NCI-H2081 treated with DMSO at 0.1 percent for 48 hours (cell line): ENCODE results near the gene CRADD.
"Not testable (repeated sequence)": the region's sequence is repeated elsewhere in the genome, so short reads cannot be mapped to it uniquely, and the experiment has no call there.

Source experiments
- DNase-seq: peaks from one replicate; lab custom pipeline; 2025; lab: John Stamatoyannopoulos, UW

The CRADD gene

DNA sequence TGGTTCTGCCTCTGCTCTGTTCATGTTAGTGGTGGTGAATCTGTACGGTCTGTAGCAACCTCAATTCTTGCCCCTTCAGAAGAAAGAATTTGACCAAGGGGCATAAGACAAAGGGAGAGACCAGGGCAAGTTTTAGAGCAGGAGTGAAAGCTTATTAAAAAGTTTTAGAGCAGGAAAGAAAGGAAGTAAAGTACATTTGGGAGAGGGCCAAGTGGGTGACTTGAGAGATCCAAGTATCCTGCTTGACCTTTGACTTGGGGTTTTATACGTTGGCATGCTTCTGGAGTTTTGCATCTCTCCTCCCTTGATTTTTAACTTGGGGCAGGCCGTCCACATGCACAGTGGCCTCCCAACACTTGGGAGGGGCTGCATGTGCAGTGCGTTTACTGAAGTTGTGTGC is 225.0 kb downstream of the CRADD start:
- no peak for DNase-seq

DNA sequence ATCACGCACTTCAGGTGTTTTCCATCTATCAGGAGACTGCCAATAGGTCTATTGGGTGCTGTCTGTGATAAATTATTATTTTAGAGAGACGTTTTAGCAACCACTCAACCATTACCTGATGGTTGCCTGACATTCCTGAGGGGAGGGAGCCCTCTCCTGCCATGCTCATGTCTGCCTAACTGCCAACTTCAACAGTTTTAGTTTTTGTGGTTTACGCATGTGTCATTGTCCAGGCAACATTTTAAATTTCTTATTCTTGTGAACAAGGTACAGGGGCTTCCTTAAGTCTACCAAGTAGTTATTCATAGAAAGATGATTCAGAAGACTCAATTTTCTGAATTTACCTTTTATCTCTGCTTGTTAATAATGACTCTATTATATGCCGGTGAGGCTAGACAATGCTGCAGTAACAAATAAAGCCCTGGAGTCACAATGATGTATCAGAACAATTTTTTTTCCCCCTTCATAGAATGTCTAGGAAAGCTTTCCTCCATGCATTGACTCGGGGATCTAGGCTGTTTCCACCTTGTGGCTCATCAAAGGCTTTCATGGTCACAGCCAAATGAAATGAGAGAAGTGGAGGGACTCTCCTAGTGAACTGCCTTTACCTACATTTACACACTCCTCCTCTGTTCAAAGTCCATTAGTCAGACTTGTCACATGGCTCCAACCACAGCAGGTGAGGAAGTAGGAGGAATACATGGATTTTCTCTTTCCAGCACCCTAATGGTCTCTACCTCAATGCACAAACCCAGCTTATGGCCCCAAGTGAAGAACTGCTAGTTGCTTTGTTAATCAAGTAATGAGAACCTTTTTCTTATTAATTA is 225.8 kb downstream of the CRADD start:
- DNase-seq = no peak

DNA sequence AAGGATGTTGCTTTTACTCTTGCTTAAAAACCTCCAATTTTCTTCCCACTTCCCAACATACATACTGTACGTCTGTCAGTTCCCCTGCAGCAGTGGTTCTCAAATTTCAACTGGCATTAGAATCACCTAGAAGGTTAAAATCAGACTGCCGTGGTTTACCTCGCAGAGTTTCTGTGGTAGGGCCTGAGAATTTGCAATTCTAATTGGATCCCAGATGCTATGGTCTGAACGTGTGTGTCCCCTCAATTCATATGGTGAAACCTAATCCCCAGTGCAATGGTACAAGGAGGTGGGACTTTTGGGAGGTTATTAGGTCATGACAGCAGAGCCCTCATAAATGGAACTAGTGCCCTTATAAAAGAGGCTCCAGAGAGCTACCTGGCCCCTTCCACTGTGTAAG is 226.9 kb downstream of the CRADD start:
- DNase-seq = no peak

DNA sequence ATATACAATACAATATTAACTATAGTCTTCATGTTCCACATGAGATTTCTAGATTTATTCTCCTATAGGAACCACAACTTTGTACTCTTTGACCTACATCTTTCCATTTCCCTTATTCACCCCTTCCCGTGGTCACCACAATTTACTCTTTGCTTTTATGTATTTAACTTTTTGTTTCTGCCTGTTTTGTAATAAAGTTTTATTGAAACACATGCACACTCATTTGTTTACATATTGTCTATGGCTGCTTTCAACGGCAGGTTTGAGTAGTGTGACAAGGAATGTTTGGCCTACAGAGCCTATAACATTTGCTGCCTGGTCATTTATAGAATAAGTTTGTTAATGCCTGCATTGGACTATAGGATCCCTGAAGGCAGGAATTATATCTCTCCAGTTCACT is 231.1 kb downstream of the CRADD start:
- DNase-seq = no peak

DNA sequence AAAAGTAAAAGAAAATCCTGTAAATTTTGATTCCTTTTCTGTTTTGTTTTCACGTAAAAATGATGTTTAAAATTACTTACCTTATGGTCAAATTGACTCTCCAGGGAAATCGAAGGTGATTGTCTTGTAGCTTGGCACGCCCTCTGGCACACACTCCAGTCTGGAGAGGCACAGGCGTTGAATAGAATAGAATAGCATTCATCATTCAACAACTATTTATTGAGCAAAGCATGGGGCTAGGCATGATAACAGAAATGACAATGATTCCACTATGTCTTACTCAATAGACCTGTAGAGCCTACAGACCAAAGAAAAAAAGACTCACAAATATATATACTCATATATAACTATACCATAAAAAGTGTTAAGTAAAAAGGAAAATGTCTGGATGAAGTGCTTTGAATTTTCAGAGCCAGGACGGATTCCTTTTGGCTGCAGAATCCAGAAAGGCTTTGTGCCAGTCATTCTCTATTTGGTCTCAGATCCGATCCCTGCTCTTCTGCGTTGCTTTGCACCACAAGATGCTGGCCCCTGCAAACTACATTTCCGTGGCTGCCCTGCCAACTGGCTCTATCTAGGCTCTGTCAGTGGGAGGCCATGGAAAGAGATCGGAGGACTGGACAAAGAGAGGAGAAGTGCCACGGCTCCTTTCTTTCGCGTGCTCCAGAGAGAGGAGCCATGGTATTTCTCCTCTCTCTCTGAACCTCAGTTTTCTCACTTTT is 231.8 kb downstream of the CRADD start:
- no peak for DNase-seq

DNA sequence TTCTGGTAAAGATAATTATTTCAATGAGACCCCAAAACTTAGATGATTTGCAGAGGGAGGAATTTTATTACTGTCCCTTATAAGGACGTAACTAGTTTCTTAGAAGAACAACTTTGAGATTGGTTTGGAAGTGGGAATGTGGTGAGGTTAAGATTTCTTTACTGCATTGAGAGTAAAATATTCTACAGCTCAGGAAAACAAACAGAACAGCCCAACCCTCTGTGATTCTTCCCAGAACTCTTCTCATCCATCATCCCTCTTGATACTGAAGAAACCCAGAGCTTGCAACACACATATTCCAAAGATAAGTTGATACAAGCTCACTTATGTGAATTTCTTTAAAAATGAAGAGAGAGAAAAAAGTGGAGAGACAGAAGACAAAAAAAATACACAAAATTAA is 234.2 kb downstream of the CRADD start:
- DNase-seq = no peak

DNA sequence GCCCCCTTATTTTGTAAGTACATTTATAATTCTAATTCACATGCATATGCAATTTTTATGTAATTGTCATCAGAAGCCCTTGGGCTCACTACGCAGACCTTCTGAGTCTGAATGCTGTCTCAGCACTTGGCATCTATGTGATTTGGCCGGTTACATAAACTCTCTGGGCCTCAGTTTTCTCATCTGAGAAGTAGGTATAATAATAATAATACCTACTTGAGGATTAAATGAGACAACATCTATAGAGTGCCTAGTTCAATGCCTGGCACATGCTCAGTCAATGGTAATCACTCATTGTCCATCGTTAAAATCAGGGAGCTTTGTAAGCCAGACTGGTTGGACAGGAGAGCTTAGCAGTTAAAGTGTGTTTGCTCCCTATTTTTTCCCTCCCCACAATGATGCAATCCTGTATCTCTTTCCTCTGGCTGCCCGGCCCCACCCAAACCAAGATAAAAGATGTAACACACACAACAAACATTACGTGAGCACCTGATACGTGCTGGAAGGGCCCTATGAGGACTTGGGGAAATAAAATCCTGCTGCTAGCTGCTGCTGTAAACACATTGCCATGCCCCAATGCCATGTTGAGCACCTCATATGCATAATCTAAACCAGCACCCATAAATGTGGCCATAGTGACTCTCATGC is 235.0 kb downstream of the CRADD start:
- DNase-seq = no peak

DNA sequence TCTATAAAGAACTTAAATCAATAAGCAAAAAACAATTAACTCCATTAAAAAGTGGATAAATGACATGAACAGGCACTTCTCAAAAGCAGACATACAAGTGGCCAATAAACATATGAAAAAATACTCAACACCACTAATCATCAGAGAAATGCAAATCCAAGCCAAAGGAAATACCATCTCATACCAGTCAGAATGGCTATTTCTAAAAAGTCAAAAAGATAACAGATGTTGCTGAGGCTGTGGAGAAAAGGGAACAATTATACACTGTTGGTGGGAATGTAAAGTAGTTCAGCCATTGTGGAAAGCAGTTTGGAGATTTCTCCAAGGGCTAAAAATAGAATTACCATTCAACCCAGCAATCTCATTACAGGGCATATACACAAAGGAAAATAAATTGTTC is 236.7 kb downstream of the CRADD start:
- DNase-seq = no peak

DNA sequence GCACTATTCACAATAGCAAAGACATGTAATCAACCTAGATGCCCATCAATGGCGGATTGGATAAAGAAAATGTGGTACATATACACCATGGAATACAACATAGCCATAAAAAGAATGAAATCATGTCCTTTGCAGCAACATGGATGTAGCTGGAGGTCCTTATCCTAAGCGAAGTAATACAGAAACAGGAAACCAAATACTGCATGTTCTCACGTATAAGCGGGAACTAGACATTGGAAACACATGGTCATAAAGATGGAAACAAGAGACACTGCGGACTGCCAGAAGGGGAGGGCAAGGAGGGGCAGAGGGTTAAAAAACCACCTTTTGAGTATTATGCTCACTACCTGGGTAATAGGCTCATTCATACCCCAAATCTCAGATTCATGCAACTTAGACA is 237.1 kb downstream of the CRADD start:
- DNase-seq = no peak

DNA sequence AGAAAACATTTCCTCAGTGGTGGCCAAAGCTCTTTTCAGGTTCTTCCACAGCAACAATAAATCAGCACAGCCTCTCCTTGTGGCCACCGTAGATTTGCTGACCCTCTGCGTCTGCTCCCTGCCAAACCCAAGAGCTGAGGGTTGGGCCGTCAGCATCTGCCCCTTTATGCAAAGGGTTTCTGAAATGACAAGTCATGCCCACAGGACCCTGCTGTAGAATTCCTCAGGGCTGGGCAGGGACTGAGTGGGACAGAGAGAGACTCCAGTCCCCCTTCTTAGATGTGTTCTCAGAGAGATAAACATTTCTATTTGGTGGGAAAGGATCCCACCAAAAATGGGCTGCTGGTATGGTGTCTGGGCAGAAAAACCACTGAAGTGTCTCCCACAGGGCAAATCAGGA is 238.2 kb downstream of the CRADD start:
- no peak for DNase-seq

DNA sequence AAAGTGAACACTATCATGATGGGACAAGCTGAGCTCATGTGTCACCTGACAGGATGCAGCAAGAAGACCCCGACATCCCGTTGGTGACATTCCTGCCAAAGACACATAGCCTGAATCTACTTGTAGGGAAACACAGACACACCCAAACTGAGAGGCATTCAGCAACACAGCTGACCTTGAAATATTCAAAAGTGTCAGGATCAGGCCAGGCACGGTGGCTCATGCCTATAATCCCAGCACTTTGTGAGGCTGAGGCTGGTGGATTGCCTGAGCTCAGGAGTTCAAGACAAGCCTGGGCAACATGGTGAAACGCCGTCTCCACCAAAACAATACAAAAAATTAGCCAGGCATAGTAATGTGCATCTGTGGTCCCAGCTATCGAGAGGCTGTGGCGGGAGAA is 239.2 kb downstream of the CRADD start:
- DNase-seq = no peak

DNA sequence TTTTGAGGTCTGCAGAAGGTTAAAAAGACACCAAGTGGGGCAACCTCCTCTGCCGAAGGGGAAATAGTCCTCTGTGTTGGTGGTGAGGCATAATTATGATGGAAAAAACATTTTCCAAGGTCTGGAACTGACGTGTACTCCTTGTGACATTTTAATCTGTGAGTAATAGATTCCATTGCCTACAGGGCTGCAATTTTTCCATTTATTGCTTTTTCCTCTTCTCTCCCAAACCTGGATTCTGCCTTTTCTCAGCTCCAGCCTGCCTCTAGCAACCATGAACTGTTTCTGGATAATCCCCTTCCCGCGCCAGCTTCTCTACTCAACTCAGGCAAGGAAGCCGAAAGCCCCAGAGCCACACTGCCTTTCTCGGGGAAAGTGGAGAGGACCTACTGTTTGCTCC is 241.1 kb downstream of the CRADD start:
- no peak for DNase-seq

DNA sequence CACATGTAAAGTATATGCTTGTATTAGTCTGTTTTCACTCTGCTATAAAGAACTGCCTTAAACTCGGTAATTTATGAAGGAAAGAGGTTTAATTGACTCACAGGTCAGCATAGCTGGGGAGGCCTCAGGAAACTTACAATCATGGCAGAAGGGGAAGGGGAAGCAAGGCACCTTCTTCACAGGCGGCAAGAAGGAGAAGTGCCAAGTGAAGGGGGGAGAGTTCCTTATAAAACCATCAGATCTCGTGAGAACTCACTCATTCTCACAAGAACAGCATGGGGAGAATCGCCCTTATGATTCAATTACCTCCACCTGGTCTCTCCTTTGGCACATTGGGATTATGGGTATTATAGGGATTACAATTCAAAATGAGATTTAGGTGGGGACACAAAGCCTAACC is 241.7 kb downstream of the CRADD start:
- DNase-seq = no peak

DNA sequence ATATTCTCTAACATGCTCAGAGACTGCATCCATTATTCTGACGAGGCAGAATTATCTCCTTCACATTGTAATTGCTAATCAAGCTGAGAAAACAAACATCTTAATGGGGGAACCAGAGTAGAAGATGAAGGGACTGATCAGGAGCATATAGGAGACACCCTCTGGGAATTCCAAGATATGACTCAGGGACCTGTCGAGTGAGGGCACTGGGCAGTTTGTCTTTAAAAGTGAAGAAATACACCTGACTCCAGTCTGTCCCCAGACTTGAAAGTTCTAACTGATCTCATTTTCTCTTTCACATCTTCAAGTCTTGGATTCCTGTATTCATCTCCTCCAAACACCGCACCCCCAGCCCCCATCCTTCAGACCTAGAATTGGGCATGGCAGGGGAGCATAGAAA is 244.3 kb downstream of the CRADD start:
- DNase-seq = no peak

DNA sequence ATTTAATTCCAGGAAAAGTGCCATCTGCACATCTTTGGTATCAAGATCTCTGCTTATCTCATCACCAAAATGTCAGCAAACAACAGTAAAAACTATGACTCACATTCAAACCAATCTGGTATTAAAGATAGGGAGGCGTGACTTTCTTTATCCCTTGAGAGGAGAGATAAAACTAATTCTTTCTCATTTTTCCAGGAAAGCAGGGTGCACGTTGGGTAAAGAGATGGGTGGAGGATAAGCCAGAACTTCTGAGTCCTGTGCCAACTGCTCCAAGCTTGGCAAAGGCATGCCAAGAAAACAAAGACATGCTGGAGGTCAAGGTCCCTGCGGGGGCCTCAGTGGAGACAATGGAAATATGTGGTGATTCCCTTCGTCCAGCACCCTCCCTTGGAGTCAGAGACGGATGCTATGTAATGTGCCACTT is 245.4 kb downstream of the CRADD start:
- no peak for DNase-seq

DNA sequence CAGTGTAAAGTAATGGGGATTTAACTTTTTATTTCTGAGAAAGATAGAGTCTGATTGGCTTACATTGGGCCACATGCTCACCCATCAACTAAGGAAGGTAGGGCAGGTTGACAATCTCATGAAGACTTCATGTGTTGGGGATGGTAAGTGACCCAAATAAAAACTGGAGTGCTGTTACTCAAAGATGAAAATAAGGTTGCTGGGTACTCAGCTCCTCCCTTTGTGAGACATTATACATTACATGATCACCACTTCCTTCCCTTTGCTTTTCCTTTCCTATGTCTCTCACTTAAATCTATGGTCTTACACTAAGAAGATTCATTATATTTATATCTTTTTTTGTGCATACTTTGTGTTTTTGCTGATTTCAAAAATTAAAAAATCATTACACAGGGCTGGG is 247.2 kb downstream of the CRADD start:
- no peak for DNase-seq

DNA sequence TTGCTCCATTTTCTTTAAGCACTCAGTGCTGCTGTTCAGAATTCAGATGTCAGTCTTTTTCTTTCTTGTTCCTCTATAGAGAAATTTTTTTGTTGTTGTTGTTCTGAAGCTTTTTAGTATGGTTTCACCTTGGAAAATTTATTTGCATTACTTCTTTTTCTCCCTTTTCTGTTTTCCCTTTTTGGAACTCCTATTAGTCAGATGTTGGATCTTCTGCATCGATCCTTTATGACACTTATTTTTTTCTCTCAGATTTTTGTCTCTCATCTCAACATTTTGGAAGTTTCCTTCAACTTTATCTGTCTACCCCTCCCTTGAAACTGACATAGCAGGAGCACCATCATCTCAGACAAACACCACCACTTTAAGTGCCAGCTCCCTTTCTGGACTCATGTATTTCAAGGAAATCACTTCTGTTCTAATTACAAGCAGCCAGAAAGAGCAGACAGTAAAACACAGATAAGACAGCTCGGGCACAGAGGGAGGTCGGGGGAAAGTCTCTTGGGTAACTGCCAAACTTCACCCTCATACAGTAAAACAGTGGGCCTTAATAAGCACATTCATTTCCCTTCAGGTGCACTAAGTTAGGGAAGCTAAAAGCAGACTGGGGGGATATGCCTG is 248.5 kb downstream of the CRADD start:
- no peak for DNase-seq

DNA sequence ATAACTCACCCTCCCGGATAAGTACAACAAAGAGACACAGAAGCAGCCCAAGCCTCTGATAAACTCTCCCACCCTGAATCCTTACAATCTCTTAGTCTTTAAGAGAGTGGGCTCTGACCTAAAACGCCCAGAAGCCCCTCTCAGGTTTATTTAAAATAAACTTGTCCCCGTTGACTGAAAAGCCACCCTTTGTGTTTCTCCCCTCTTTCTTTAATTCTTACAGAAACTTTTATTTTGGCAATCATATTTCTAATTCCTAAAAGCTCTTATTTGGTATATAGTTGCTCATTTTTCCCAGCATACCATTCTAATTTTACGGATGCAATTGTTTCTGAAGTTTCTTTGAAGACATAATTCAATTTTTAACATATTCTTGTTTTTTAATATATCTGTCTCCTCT is 249.1 kb downstream of the CRADD start:
- DNase-seq = no peak

DNA sequence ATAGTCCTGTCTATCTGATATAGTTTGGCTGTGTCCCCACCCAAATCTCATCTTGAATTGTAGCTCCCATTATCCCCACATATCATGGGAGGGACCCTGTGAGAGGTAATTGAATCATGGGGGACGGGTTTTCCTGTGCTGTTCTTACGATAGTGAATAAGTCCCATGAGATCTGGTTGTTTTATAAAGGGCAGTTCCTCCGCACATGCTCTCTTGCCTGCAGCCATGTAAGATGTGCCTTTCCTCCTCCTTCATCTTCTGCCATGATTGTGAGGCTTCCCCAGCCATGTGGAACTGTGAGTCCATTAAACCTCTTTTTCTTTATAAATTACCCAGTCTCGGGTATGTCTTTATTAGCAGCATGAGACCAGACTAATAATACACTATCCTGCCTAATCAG is 251.9 kb downstream of the CRADD start:
- not testable (repeated sequence) for DNase-seq

DNA sequence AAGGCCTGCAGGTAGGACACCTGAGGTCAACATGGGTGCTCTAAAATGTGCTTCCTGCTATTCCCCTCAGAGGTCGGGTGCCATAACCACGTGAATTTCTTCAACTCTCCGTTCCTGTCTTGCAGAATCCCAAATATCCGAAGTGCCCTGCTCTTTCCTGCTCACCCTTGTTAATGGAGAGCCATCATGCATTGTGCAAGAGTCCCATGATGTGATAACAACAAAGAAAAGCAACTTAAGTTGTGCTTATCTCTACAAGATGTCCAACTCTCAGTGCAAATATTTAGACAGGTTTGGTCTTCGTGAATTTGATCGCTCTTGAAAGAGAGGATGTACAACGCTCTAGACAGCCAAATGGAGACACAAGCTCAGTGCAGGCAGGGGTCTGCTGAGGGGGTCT is 260.6 kb downstream of the CRADD start:
- no peak for DNase-seq

DNA sequence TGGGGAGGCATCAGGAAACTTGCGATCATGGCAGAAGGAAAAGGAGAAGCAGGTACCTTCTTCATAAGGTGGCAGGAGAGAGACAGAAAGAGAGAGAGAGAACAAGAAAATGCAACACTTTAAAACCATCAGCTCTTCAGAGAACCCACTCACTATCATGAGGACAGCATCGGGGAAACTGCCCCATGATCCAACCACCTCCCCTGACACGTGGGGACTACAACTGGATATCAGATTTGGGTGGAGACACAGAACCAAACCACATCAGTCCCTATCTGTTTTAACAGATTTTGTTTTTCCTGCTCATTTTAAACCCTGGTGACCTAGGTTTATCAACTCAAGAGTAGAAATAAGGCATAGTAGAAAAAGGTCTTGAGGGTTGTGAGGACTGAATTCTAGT is 261.1 kb downstream of the CRADD start:
- DNase-seq = no peak

DNA sequence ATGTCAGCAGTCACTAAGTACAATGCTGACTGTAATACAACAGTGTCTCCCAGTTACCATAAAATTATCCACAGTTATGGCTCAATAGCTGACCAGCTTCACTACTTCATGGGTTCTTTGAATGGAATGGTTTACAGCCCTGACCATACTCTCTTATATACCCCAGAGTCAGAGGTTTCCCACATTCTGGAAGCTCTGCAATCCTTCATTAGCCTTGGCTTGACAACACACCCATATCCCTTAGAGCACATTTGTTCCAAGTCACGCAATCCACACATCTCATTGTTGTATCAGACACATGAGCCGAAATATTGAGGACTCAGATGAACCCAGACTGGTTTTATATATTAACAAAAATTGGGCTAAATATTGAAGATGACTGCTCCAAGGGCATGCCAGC is 261.8 kb downstream of the CRADD start:
- no peak for DNase-seq
